Peyer's patch (tissue), 4 donors: ENCODE measurements around the gene PDCD2L.

Experiments
- POLR2A ChIP-seq, 2 donors: fragments of 450-650 bp; IDR thresholded peaks; one replicate each; pipeline ENCODE4 v1.5.1; 2017; ENCODE audit warnings: antibody characterized with exemption in 2 of 2, mild to moderate bottlenecking in 2 of 2, moderate library complexity in 2 of 2
- TF ChIP-seq, protein P1 (sequence below), 6 experiments: fragments of 450-650 bp in 4 of 6; fragments of 200-600 bp in 2 of 6; sonication (generic) in 1 of 6; IDR thresholded peaks; one replicate each; pipeline ENCODE4 v1.5.1; 2017 to 2019; ENCODE audit warnings: antibody characterized with exemption in 6 of 6, mild to moderate bottlenecking in 3 of 6, moderate library complexity in 1 of 6

DNA sequence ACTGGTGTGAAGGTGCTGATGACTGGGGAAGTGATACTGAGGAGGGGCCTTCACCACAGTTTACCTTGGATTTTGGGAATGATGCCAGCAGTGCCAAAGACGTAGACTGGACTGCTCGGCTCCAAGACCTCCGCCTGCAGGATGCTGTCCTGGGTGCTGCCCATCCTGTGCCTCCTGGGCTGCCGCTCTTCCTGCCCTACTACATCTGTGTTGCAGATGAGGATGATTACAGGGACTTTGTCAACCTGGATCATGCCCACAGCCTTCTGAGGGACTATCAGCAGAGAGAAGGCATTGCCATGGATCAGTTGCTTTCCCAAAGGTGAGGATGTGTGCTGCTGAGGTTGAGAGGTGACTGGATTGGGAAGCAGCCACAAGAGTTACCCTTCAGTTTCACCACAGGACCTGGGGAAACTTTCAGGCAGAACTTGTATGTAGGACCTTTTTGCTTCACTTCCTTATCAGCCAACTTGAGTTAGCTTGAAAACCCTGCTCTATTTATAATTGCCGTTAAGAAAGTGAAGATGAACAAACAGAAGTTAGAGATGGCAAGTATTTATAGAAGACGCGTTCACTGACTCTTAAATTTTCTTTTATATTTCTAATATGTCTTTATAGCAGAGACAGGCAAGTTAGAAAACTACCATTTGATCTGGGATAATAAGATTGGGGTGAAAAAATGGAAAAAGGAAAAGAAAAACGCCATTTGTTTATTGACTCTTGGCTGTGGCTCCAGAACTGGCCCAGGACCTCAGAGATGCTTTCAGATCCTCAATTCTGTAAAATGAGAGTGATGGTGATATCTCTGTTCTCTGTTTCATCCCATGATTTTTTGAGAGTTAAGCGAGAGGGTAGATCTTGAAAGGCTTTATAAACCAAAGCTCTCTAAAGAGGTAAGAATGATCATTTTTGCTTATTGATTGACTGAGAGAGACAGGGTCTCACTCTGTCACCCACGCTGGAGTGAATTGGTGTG lies 5.3 kb downstream of the PDCD2L start:
- TF ChIP-seq, protein P1, sequence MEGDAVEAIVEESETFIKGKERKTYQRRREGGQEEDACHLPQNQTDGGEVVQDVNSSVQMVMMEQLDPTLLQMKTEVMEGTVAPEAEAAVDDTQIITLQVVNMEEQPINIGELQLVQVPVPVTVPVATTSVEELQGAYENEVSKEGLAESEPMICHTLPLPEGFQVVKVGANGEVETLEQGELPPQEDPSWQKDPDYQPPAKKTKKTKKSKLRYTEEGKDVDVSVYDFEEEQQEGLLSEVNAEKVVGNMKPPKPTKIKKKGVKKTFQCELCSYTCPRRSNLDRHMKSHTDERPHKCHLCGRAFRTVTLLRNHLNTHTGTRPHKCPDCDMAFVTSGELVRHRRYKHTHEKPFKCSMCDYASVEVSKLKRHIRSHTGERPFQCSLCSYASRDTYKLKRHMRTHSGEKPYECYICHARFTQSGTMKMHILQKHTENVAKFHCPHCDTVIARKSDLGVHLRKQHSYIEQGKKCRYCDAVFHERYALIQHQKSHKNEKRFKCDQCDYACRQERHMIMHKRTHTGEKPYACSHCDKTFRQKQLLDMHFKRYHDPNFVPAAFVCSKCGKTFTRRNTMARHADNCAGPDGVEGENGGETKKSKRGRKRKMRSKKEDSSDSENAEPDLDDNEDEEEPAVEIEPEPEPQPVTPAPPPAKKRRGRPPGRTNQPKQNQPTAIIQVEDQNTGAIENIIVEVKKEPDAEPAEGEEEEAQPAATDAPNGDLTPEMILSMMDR (IDR thresholded peaks at IDR 0.05) = no peak
- TF ChIP-seq POLR2A (IDR thresholded peaks at IDR 0.05) = no peak
